Measurements from ENCODE around the gene TMC7. TPM values are rescaled to one million over a fixed set of nuclear protein-coding genes. Genes with fewer than 3 reads are reported as not detected.

Gene TMC7
- total and polyA plus RNA-seq, 2 of the 8 experiments (the other 6 are each of a cell fraction or from before 2014, with no cell fraction given), result 2.3 to 2.6 TPM

DNA sequence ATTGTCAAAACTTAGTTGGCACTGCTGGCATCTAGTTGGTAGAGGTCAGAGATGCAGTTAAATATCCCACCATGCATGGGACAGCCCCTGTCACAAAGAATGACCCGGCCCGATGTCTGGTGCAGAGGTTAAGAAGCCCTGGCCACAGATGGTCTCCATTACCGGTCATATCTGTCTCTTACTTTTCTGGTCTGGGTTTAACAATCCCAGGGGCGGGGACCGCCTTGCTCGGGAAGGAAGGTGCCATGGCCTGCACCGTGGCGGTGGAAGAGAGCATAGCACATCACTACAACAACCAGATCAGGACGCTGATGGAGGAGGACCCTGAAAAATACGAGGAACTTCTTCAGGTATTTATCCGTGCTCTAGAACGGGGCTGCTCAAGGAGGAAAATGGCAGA lies 91.8 kb downstream of the TMC7 start:
- Histone ChIP-seq H4K5ac (ENCODE audit: insufficient read length, low read depth, low read length) (no peak overlapping the region), H3K27me3 (replicated peaks in 1 of 4; ENCODE audit: control insufficient read depth in 3 of 4, extremely low read depth in 1 of 4, insufficient read depth in 3 of 4, low read length in 3 of 4) (no peaks in the 10 kb centered on the region), H3K4me1 (replicated peaks in 1 of 4; ENCODE audit: control insufficient read depth in 3 of 4, insufficient read depth in 4 of 4, low read length in 3 of 4) (no peaks in the 10 kb centered on the region), H3K23ac (ENCODE audit: insufficient read length) (no peak overlapping the region), H4K8ac (ENCODE audit: extremely low read depth, insufficient read depth, low read length) (no peak overlapping the region), H4K20me1 (replicated peaks in 1 of 2; ENCODE audit: control insufficient read depth in 1 of 2, insufficient read depth in 2 of 2, low read length in 2 of 2) (no peaks in the 10 kb centered on the region), H2BK15ac (ENCODE audit: low read length) (no peak overlapping the region), H3K23me2 (ENCODE audit: low read depth, low read length) (no peaks in the 10 kb centered on the region), H4K91ac (replicated peaks; ENCODE audit: insufficient read length, low read length) (no peak overlapping the region), H2BK120ac (replicated peaks; ENCODE audit: low read depth, low read length) (no peak overlapping the region), H3K27ac (ENCODE audit: low read depth, low read length) (no peak overlapping the region), H2BK20ac (ENCODE audit: low read length) (no peak overlapping the region), H3K18ac (ENCODE audit: extremely low read depth, low read length) (no peak overlapping the region), H3K4me2 (ENCODE audit: insufficient read depth in 1 of 2, low read depth in 2 of 2, low read length in 2 of 2) (no peak overlapping the region), H2BK12ac (ENCODE audit: low read depth, low read length) (no peak overlapping the region), H3K4ac (replicated peaks; ENCODE audit: insufficient read length, low read depth, low read length) (no peak overlapping the region), H3K9ac (replicated peaks in 1 of 4; ENCODE audit: extremely low read depth in 1 of 4, low read depth in 3 of 4, low read length in 3 of 4) (no peak overlapping the region), H2AFZ (ENCODE audit: low read length) (no peak overlapping the region), H3K56ac (replicated peaks; ENCODE audit: insufficient read length, low read depth, low read length) (no peak overlapping the region), H3K79me2 (ENCODE audit: control insufficient read depth in 1 of 2, insufficient read depth in 2 of 2, low read length in 2 of 2) (no peaks in the 10 kb centered on the region), H3K79me1 (ENCODE audit: low read depth, low read length) (no peaks in the 10 kb centered on the region), H2BK5ac (ENCODE audit: low read depth, low read length) (no peak overlapping the region), H3K4me3 (ENCODE audit: extremely low read depth in 1 of 4, insufficient read depth in 2 of 4, low read depth in 3 of 4, low read length in 4 of 4) (no peak overlapping the region), H3K36me3 (ENCODE audit: control insufficient read depth in 2 of 4, insufficient read depth in 4 of 4, low read length in 3 of 4) (peaks cover 5 to 25% (median 8%) of the 10 kb centered on the region in 4 experiments; a peak in 6 of 8 replicates), H3K14ac (ENCODE audit: insufficient read length) (no peak overlapping the region), H2AK5ac (ENCODE audit: low read depth, low read length) (no peak overlapping the region), H3K9me3 (ENCODE audit: insufficient read depth in 2 of 2, low read depth in 1 of 2, low read length in 1 of 2) (no peaks in the 10 kb centered on the region; a peak in 1 of 4 replicates)
- 99% methylated on average over 12 of the region's 12 CpGs; no CpG with 5 or more reads in 1 of the 2 experiments for WGBS, 2 experiments (ENCODE audit: extremely low coverage in 1 of 2, insufficient coverage in 1 of 2, insufficient read length in 1 of 2, insufficient replicate concordance in 2 of 2, low coverage in 1 of 2, low lambda C conversion rate in 2 of 2, missing lambda C conversion rate in 1 of 2)
- ChIA-PET POLR2A (ENCODE audit: partially characterized antibody) (interaction anchor here (0.6 to 0.7 kb wide), 2 partner anchors 132 to 274 kb away, joined by 3 to 4 read pairs; no protein-coding TSS in a partner anchor), CTCF (ENCODE audit: partially characterized antibody) (interaction anchor here (2.3 kb wide), 1 partner anchor 91 kb away, joined by 6 read pairs; the partner anchor contains the start of gene TMC7)
- DNase-seq (ENCODE audit: low read depth in 1 of 2, low spot score in 2 of 2), result no peak
- FAIRE-seq, result no peak
- TF ChIP-seq CBX8 (IDR thresholded peaks at IDR 0.05; ENCODE audit: borderline replicate concordance, low read depth, low read length), result no peak
- no peak for TF ChIP-seq TAF1 (IDR thresholded peaks at IDR 0.05; ENCODE audit: low read depth, low read length)
- TF ChIP-seq, protein P1, sequence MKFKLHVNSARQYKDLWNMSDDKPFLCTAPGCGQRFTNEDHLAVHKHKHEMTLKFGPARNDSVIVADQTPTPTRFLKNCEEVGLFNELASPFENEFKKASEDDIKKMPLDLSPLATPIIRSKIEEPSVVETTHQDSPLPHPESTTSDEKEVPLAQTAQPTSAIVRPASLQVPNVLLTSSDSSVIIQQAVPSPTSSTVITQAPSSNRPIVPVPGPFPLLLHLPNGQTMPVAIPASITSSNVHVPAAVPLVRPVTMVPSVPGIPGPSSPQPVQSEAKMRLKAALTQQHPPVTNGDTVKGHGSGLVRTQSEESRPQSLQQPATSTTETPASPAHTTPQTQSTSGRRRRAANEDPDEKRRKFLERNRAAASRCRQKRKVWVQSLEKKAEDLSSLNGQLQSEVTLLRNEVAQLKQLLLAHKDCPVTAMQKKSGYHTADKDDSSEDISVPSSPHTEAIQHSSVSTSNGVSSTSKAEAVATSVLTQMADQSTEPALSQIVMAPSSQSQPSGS (IDR thresholded peaks at IDR 0.05; ENCODE audit: low read length), result no peak
- TF ChIP-seq KDM5A (IDR thresholded peaks at IDR 0.05; ENCODE audit: low read length), result no peak
- no peak for TF ChIP-seq POU5F1 (IDR thresholded peaks at IDR 0.05; ENCODE audit: low read depth, low read length)
- TF ChIP-seq HDAC2 (IDR thresholded peaks at IDR 0.05; ENCODE audit: borderline replicate concordance in 1 of 2, low read depth in 2 of 2, low read length in 2 of 2), result no peak
- TF ChIP-seq, protein P2, sequence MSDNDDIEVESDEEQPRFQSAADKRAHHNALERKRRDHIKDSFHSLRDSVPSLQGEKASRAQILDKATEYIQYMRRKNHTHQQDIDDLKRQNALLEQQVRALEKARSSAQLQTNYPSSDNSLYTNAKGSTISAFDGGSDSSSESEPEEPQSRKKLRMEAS (IDR thresholded peaks at IDR 0.05), result no peak
- TF ChIP-seq CBX5 (IDR thresholded peaks at IDR 0.05; ENCODE audit: low read depth, low read length), result no peak
- no peak for TF ChIP-seq SP2 (IDR thresholded peaks at IDR 0.05; ENCODE audit: low read length)
- no peak for TF ChIP-seq BCL11A (IDR thresholded peaks at IDR 0.05; ENCODE audit: low read depth in 2 of 2, low read length in 2 of 2)
- no peak for TF ChIP-seq GTF2F1 (IDR thresholded peaks at IDR 0.05; ENCODE audit: borderline replicate concordance, low read depth, low read length)
- TF ChIP-seq SIN3A (conservative IDR thresholded peaks at IDR 0.05 in 1 of 2, IDR thresholded peaks at IDR 0.05 in 1 of 2; ENCODE audit: low read depth in 1 of 2, low read length in 2 of 2), result no peak

All from H1 (cell line).